ENCODE results near the gene ENG. TPM values are rescaled to one million over a fixed set of nuclear protein-coding genes. Genes with fewer than 3 reads are reported as not detected.

Gene ENG
- total and polyA plus RNA-seq, 2 of the 8 experiments (the other 6 are each of a cell fraction or from before 2014, with no cell fraction given), result 1.8 to 4.4 TPM

- TF ChIP-seq, protein P1, sequence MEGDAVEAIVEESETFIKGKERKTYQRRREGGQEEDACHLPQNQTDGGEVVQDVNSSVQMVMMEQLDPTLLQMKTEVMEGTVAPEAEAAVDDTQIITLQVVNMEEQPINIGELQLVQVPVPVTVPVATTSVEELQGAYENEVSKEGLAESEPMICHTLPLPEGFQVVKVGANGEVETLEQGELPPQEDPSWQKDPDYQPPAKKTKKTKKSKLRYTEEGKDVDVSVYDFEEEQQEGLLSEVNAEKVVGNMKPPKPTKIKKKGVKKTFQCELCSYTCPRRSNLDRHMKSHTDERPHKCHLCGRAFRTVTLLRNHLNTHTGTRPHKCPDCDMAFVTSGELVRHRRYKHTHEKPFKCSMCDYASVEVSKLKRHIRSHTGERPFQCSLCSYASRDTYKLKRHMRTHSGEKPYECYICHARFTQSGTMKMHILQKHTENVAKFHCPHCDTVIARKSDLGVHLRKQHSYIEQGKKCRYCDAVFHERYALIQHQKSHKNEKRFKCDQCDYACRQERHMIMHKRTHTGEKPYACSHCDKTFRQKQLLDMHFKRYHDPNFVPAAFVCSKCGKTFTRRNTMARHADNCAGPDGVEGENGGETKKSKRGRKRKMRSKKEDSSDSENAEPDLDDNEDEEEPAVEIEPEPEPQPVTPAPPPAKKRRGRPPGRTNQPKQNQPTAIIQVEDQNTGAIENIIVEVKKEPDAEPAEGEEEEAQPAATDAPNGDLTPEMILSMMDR (IDR thresholded peaks at IDR 0.05; ENCODE audit: control extremely low read depth in 1 of 3, insufficient read depth in 1 of 3, low read depth in 1 of 3, low read length in 3 of 3), result no peak
- TF ChIP-seq SP4 (IDR thresholded peaks at IDR 0.05; ENCODE audit: low read length), result no peak
- TF ChIP-seq SRF (IDR thresholded peaks at IDR 0.05; ENCODE audit: low read depth, low read length), result no peak
- no peak for TF ChIP-seq CTBP2 (IDR thresholded peaks at IDR 0.05; ENCODE audit: borderline replicate concordance, insufficient read depth, insufficient read length, low read length)
- no peak for TF ChIP-seq SUZ12 (IDR thresholded peaks at IDR 0.05; ENCODE audit: low read length)
- no peak for TF ChIP-seq NANOG (IDR thresholded peaks at IDR 0.05; ENCODE audit: insufficient read depth, low read depth, low read length, poor library complexity, severe bottlenecking)
- TF ChIP-seq JUN (IDR thresholded peaks at IDR 0.05; ENCODE audit: low read depth, low read length), result no peak
- TF ChIP-seq CHD2 (IDR thresholded peaks at IDR 0.05; ENCODE audit: low read length), result no peak
- no peak for TF ChIP-seq KDM1A (IDR thresholded peaks at IDR 0.05; ENCODE audit: borderline replicate concordance, low read length)
Observed at GRCh38 chr9:127876764-127877562, 22.5 kb upstream of the ENG start (continued).
